Gastrocnemius medialis (tissue), 4 donors: ENCODE data around the gene CASQ2. TPM values are rescaled to one million over a fixed set of nuclear protein-coding genes. Genes with fewer than 3 reads are reported as not detected.

Experiments used
- ATAC-seq, 2 donors: fragments of 150-250 bp; one replicate each; pipeline ENCODE4 v1.9.1; 2016
- DNase-seq, 2 donors: peaks; one replicate each; pipeline ENCODE4 v3.0.0-alpha.2; 2019
- H3K27ac ChIP-seq, 4 donors: fragments of 200-600 bp; sonication (generic); 1 replicate in 1 of 4; 2 replicates in 3 of 4; pipeline ENCODE4 v1.5.1; 2016 to 2018; ENCODE audit warnings: mild to moderate bottlenecking in 2 of 4, moderate library complexity in 1 of 4
- H3K27me3 ChIP-seq, 3 donors: fragments of 200-600 bp; sonication (generic) in 2 of 3; 1 replicate in 1 of 3; 2 replicates in 2 of 3; pipeline versions ENCODE4 v1.5.1 to v1.6.0; 2016 to 2019; ENCODE audit warnings: mild to moderate bottlenecking in 1 of 3, moderate library complexity in 1 of 3
- H3K36me3 ChIP-seq, 2 donors: fragments of 200-600 bp; sonication (generic) in 1 of 2; one replicate each; pipeline ENCODE4 v1.5.1; 2017 to 2018
- H3K4me1 ChIP-seq, 2 donors: fragments of 200-600 bp; sonication (generic) in 1 of 2; one replicate each; pipeline ENCODE4 v1.5.1; 2016 to 2017; ENCODE audit warnings: mild to moderate bottlenecking in 2 of 2
- H3K4me3 ChIP-seq, 4 donors: fragments of 200-600 bp; sonication (generic) in 3 of 4; 1 replicate in 1 of 4; 2 replicates in 3 of 4; pipeline ENCODE4 v1.5.1; 2016 to 2019; ENCODE audit warnings: mild to moderate bottlenecking in 2 of 4
- H3K9me3 ChIP-seq, 3 donors: fragments of 200-600 bp; sonication (generic) in 2 of 3; 1 replicate in 1 of 3; 2 replicates in 2 of 3; pipeline ENCODE4 v1.5.1; 2016 to 2019
- CTCF ChIP-seq, 5 experiments: fragments of 450-650 bp in 3 of 5; fragments of 200-600 bp in 2 of 5; sonication (generic) in 2 of 5; IDR thresholded peaks in 4 of 5; conservative IDR thresholded peaks in 1 of 5; 1 replicate in 4 of 5; 2 replicates in 1 of 5; pipeline ENCODE4 v1.5.1; 2016 to 2019; ENCODE audit warnings: antibody characterized with exemption in 5 of 5, mild to moderate bottlenecking in 3 of 5, moderate library complexity in 3 of 5
- POLR2A ChIP-seq, 2 donors: fragments of 450-650 bp; IDR thresholded peaks; one replicate each; pipeline ENCODE4 v1.6.1; 2017; ENCODE audit warnings: antibody characterized with exemption in 2 of 2, mild to moderate bottlenecking in 2 of 2, moderate library complexity in 2 of 2
- in situ Hi-C, 4 donors: fragments of 200-750 bp; cut with MboI; loops; one replicate each; pipeline versions ENCODE4 v1.15.0 to v1.8.0; 2017; ENCODE audit warnings: low sequenced_read_pairs in 4 of 4
- intact Hi-C: fragments of 100-400 bp; cut with DNase I; formaldehyde crosslinking; loops from one replicate; pipeline ENCODE4 v1.15.1; 2023; ENCODE audit warnings: low total_unique reads
- total RNA-seq, 4 donors: library from RNA; depleted of rRNA; stranded (reverse); fragments of >200 nt; gene quantifications; one replicate each; pipeline versions ENCODE4 v1.1.0 to v1.2.3, GENCODE V29; 2016

CASQ2 gene
- total RNA-seq, 4 donors from 2014 or later = 16.5 to 207 (median 83.2) TPM

- no peak for DNase-seq
- Histone ChIP-seq H3K4me3 (no peak overlapping the region), H3K9me3 (no peaks in the 10 kb centered on the region), H3K27ac (peak overlapping the region; percentile 61 to 86 (median 76)), H3K27me3 (no peaks in the 10 kb centered on the region), H3K36me3 (no peaks in the 10 kb centered on the region), H3K4me1 (peaks cover 43 to 63% of the 10 kb centered on the region in 2 donors)
- TF ChIP-seq CTCF (IDR thresholded peaks at IDR 0.05 in 4 of 5, conservative IDR thresholded peaks at IDR 0.05 in 1 of 5) (peak in 2 of 5 experiments; percentile 23 to 33), POLR2A (IDR thresholded peaks at IDR 0.05) (no peak)
- no peak for ATAC-seq
- intact Hi-C loops (no loop called here), in situ Hi-C loops (loop anchor here in 2 of 4 donors (25.0 kb wide), 1 partner anchor 577 kb away; no protein-coding TSS in a partner anchor)
Observed at GRCh38 chr1:115764541-115764940, 4.0 kb downstream of the CASQ2 start.

- Histone ChIP-seq H3K27me3 (no peaks in the 10 kb centered on the region), H3K9me3 (no peaks in the 10 kb centered on the region), H3K4me3 (no peak overlapping the region), H3K27ac (peak overlapping the region; percentile 61 to 86 (median 76)), H3K4me1 (peaks cover 43 to 64% of the 10 kb centered on the region in 2 donors), H3K36me3 (no peaks in the 10 kb centered on the region)
- in situ Hi-C loops (loop anchor here in 2 of 4 donors (25.0 kb wide), 1 partner anchor 575 kb away; no protein-coding TSS in a partner anchor), intact Hi-C loops (no loop called here)
- ATAC-seq (no peak), DNase-seq (no peak)
- TF ChIP-seq POLR2A (IDR thresholded peaks at IDR 0.05) = no peak
- no peak for TF ChIP-seq CTCF (IDR thresholded peaks at IDR 0.05 in 4 of 5, conservative IDR thresholded peaks at IDR 0.05 in 1 of 5)
Observed at GRCh38 chr1:115762779-115763178, 5.7 kb downstream of the CASQ2 start.

GRCh38 chr1:115761601-115762302, 6.8 kb downstream of the CASQ2 start:
- Histone ChIP-seq H3K4me1 (peaks cover 48 to 65% of the 10 kb centered on the region in 2 donors), H3K4me3 (no peak overlapping the region)
- in situ Hi-C loops = loop anchor here in 2 of 4 donors (25.0 kb wide), 1 partner anchor 574 kb away; no protein-coding TSS in a partner anchor

GRCh38 chr1:115757856-115758255, 10.7 kb downstream of the CASQ2 start:
- DNase-seq = peak; percentile 65 to 66
- in situ Hi-C loops = loop anchor here in 2 of 4 donors (25.0 kb wide), 1 partner anchor 571 kb away; no protein-coding TSS in a partner anchor
- no peaks in the 10 kb centered on the region for H3K36me3 ChIP-seq
- H3K4me3 ChIP-seq = no peak overlapping the region
- peak; percentile 80 to 82 for ATAC-seq
- intact Hi-C loops = loop anchor here (5.0 to 10.0 kb wide), 3 partner anchors 576 to 1083 kb away; partner anchors contain the start of gene DENND2C
- no peaks in the 10 kb centered on the region for H3K27me3 ChIP-seq
- peaks cover 52 to 68% of the 10 kb centered on the region in 2 donors for H3K4me1 ChIP-seq
- peak overlapping the region; percentile 87 to 91 (median 90) for H3K27ac ChIP-seq
- no peaks in the 10 kb centered on the region for H3K9me3 ChIP-seq
- TF ChIP-seq CTCF (IDR thresholded peaks at IDR 0.05 in 4 of 5, conservative IDR thresholded peaks at IDR 0.05 in 1 of 5) (no peak), POLR2A (IDR thresholded peaks at IDR 0.05) (no peak)

More at GRCh38 chr1:115761601-115762302, 6.8 kb downstream of the CASQ2 start:
- intact Hi-C loops = no loop called here
- Histone ChIP-seq H3K9me3 (no peaks in the 10 kb centered on the region), H3K36me3 (no peaks in the 10 kb centered on the region), H3K27me3 (no peaks in the 10 kb centered on the region), H3K27ac (peak overlapping the region in 1 of 4 donors; percentile 28)
- TF ChIP-seq POLR2A (IDR thresholded peaks at IDR 0.05) = no peak
- TF ChIP-seq CTCF (IDR thresholded peaks at IDR 0.05 in 4 of 5, conservative IDR thresholded peaks at IDR 0.05 in 1 of 5) = no peak
- DNase-seq (no peak), ATAC-seq (no peak)
